DOHH2 (cell line): ENCODE measurements around the gene SMIM44.
"Not testable (repeated sequence)": the region's sequence is repeated elsewhere in the genome, so short reads cannot be mapped to it uniquely, and the experiment has no call there.

ENCODE experiments used
- H3F3A ChIP-seq: fragments of 200-600 bp; sonication (generic), shearing (Covaris generic); 2 replicates; pipeline ENCODE4 v1.6.0; 2016; ENCODE audit warnings: antibody characterized with exemption, mild to moderate bottlenecking; ENCODE audit not compliant: control insufficient read depth, insufficient read depth
- H3K27ac ChIP-seq: fragments of 200-600 bp; sonication (generic); 2 replicates; pipeline ENCODE4 v1.5.1; 2014; ENCODE audit warnings: low read depth, mild to moderate bottlenecking, low read length, moderate library complexity
- H3K27me3 ChIP-seq: fragments of 200-600 bp; sonication (generic); 2 replicates; pipeline ENCODE4 v1.6.1; 2014; ENCODE audit warnings: mild to moderate bottlenecking, low read length, mixed read lengths; ENCODE audit not compliant: control insufficient read depth
- H3K36me3 ChIP-seq: fragments of 200-600 bp; sonication (generic); 2 replicates; pipeline ENCODE4 v1.6.1; 2014; ENCODE audit warnings: mild to moderate bottlenecking, low read length, moderate library complexity, mixed read lengths; ENCODE audit not compliant: control insufficient read depth
- H3K4me1 ChIP-seq: fragments of 200-600 bp; sonication (generic); 2 replicates; pipeline ENCODE4 v1.6.1; 2014; ENCODE audit warnings: mild to moderate bottlenecking, low read length, mixed read lengths; ENCODE audit not compliant: control insufficient read depth
- H3K4me2 ChIP-seq: fragments of 200-600 bp; sonication (generic); 2 replicates; pipeline ENCODE4 v1.6.0; 2014; ENCODE audit warnings: mild to moderate bottlenecking, low read length, moderate library complexity
- H3K4me3 ChIP-seq: fragments of 200-600 bp; sonication (generic); 2 replicates; pipeline ENCODE4 v1.5.1; 2014; ENCODE audit warnings: mild to moderate bottlenecking, low read length, mixed read lengths
- H3K79me2 ChIP-seq: fragments of 200-600 bp; sonication (generic); 2 replicates; pipeline ENCODE4 v1.6.1; 2014; ENCODE audit warnings: mild to moderate bottlenecking, low read length, mixed read lengths; ENCODE audit not compliant: control insufficient read depth
- H3K9me2 ChIP-seq: fragments of 200-600 bp; sonication (generic); replicated peaks from 2 replicates; pipeline ENCODE4 v1.6.1; 2014; ENCODE audit warnings: mild to moderate bottlenecking, low read length, mixed read lengths; ENCODE audit not compliant: control insufficient read depth
- H3K9me3 ChIP-seq: fragments of 200-600 bp; sonication (generic); 2 replicates; pipeline ENCODE4 v1.6.1; 2014; ENCODE audit warnings: antibody characterized with exemption, low read length, mixed read lengths; ENCODE audit not compliant: control insufficient read depth, insufficient read depth
- H4K20me1 ChIP-seq: fragments of 200-600 bp; sonication (generic); 2 replicates; pipeline ENCODE4 v1.6.0; 2014; ENCODE audit warnings: low read depth, mild to moderate bottlenecking, antibody characterized with exemption, low read length, moderate library complexity; ENCODE audit not compliant: control insufficient read depth, insufficient read depth
- EZH2phosphoT487 ChIP-seq: fragments of 200-600 bp; sonication (generic); IDR thresholded peaks from 2 replicates; pipeline ENCODE4 v1.6.1; 2017; ENCODE audit warnings: borderline replicate concordance, mild to moderate bottlenecking, antibody characterized with exemption, low read length, moderate library complexity, mixed read lengths
- TF ChIP-seq, protein P1 (sequence below): fragments of 200-600 bp; sonication (generic); IDR thresholded peaks from one replicate; pipeline ENCODE4 v1.5.1; 2014; ENCODE audit warnings: antibody characterized with exemption, mild to moderate bottlenecking, low read depth, low read length; ENCODE audit not compliant: poor library complexity, severe bottlenecking

The SMIM44 gene

DNA sequence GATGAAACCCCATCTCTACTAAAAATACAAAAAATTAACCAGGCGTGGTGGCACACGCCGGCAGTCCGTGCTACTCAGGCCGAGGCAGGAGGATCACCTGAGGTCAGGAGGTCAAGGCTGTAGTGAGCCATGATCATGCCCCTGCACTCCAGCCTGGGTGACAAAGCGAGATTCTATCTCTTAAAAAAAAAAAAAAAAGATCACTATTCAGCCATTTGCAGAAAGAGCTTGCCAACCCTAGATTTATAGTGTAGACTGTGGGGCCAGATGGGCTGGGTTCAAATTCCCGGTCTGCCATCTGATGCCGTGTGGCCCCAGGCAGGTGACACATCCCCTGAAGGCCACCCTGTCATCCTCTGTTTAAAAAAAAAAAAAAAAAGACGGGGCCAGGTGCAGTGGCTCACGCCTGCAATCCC, 31.8 kb downstream of the SMIM44 start:
- Histone ChIP-seq H3F3A (no peaks in the 10 kb centered on the region), H3K9me2 (no peaks in the 10 kb centered on the region), H3K4me2 (no peak overlapping the region), H3K4me3 (no peak overlapping the region), H3K36me3 (no peaks in the 10 kb centered on the region), H3K9me3 (no peaks in the 10 kb centered on the region), H3K4me1 (no peaks in the 10 kb centered on the region), H3K27me3 (no peaks in the 10 kb centered on the region), H4K20me1 (no peaks in the 10 kb centered on the region), H3K79me2 (no peaks in the 10 kb centered on the region), H3K27ac (no peak overlapping the region)
- no peak for TF ChIP-seq EZH2phosphoT487
- TF ChIP-seq, protein P1, sequence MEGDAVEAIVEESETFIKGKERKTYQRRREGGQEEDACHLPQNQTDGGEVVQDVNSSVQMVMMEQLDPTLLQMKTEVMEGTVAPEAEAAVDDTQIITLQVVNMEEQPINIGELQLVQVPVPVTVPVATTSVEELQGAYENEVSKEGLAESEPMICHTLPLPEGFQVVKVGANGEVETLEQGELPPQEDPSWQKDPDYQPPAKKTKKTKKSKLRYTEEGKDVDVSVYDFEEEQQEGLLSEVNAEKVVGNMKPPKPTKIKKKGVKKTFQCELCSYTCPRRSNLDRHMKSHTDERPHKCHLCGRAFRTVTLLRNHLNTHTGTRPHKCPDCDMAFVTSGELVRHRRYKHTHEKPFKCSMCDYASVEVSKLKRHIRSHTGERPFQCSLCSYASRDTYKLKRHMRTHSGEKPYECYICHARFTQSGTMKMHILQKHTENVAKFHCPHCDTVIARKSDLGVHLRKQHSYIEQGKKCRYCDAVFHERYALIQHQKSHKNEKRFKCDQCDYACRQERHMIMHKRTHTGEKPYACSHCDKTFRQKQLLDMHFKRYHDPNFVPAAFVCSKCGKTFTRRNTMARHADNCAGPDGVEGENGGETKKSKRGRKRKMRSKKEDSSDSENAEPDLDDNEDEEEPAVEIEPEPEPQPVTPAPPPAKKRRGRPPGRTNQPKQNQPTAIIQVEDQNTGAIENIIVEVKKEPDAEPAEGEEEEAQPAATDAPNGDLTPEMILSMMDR = no peak

- Histone ChIP-seq H3K27me3 (no peaks in the 10 kb centered on the region), H3K9me3 (no peaks in the 10 kb centered on the region)
Measured at GRCh38 chr19:3450796-3451411, 32.3 kb downstream of the SMIM44 start.

GRCh38 chr19:3448616-3449334, 34.5 kb downstream of the SMIM44 start:
- no peak overlapping the region for H3K4me2 ChIP-seq
- H3K36me3 ChIP-seq = no peaks in the 10 kb centered on the region
- H4K20me1 ChIP-seq = no peaks in the 10 kb centered on the region
- TF ChIP-seq EZH2phosphoT487 = no peak
- TF ChIP-seq, protein P1 = no peak
- no peak overlapping the region for H3K27ac ChIP-seq
- H3K4me1 ChIP-seq = no peaks in the 10 kb centered on the region
- no peaks in the 10 kb centered on the region for H3K9me2 ChIP-seq
- H3K4me3 ChIP-seq = no peak overlapping the region
- H3F3A ChIP-seq = no peaks in the 10 kb centered on the region
- no peaks in the 10 kb centered on the region for H3K79me2 ChIP-seq
- no peaks in the 10 kb centered on the region for H3K27me3 ChIP-seq
- no peaks in the 10 kb centered on the region for H3K9me3 ChIP-seq

More at GRCh38 chr19:3450796-3451411, 32.3 kb downstream of the SMIM44 start:
- Histone ChIP-seq H3K36me3 (no peaks in the 10 kb centered on the region), H3K4me3 (no peak overlapping the region), H3K9me2 (no peaks in the 10 kb centered on the region), H3K27ac (no peak overlapping the region), H3K4me2 (no peak overlapping the region), H4K20me1 (no peaks in the 10 kb centered on the region), H3K4me1 (no peaks in the 10 kb centered on the region), H3K79me2 (no peaks in the 10 kb centered on the region), H3F3A (no peaks in the 10 kb centered on the region)
- TF ChIP-seq EZH2phosphoT487 = no peak
- TF ChIP-seq, protein P1 = no peak

DNA sequence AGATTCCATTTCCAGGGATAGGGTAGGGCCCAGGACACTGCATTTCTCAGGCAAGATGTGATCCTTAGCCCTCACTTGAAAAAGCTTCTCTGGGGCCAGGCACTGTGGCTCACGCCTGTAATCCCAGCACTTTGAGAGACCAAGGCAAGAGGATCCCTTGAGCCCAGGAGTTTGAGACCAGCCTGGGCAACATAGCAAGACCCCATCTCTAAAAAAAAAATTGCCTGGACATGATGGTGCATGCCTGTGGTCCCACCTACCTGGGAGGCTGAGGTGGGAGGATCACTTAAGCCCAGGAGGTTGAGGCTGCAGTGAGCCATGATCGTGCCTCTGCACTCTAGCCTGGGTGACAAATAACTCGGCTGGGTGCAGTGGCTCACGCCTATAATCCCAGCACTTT, 36.6 kb downstream of the SMIM44 start:
- not testable (repeated sequence) for H3K4me1 ChIP-seq, H4K20me1 ChIP-seq

More for the DNA sequence above, 36.6 kb downstream of the SMIM44 start:
- H3K79me2 ChIP-seq, H3K4me2 ChIP-seq, H3F3A ChIP-seq, H3K27me3 ChIP-seq, H3K4me3 ChIP-seq, H3K36me3 ChIP-seq, H3K9me2 ChIP-seq, H3K27ac ChIP-seq, H3K9me3 ChIP-seq: not testable (repeated sequence)
